Regular cardiac myocyte (primary cell): ENCODE data around the gene TRIM49D2. TPM values are rescaled to one million over a fixed set of nuclear protein-coding genes. Genes with fewer than 3 reads are reported as not detected.

Source experiments
- total RNA-seq: library from RNA; depleted of rRNA; stranded (reverse); fragments of >200 nt; gene quantifications from 2 replicates; pipeline ENCODE4 v1.2.3, GENCODE V29; 2014

The TRIM49D2 gene
- not detected in 2 replicates for total RNA-seq

GRCh38 chr11:89923764-89924163 lies at the start of gene TRIM49D2:
Gene TRIM49D2, plus strand, starts transcription at chr11:89924064. Its CDS starts 2,698 bp downstream, at chr11:89926762.

GRCh38 chr11:89922195-89922660 lies 1.6 kb upstream of the TRIM49D2 start, which contains the start of gene TRIM49D1:
Gene TRIM49D1, minus strand, starts transcription at chr11:89922245. Its CDS starts 4,535 bp downstream, at chr11:89917710.

GRCh38 chr11:89965737-89966136 lies 41.9 kb downstream of the TRIM49D2 start, which contains the start of gene TRIM64:
Gene TRIM64, plus strand, starts transcription at chr11:89966037. Its CDS starts 2,467 bp downstream, at chr11:89968504.

Other genes starting within 250 kb of the TRIM49D2 start
- not detected in 2 replicates for gene TRIM77, start 213.8 kb upstream of the TRIM49D2 start, total RNA-seq
- not detected in 2 replicates for gene TRIM49, start 115.5 kb upstream of the TRIM49D2 start, total RNA-seq
- gene TRIM64B, start 45.6 kb upstream of the TRIM49D2 start, total RNA-seq: not detected in 2 replicates
- gene TRIM49D1, start 1.8 kb upstream of the TRIM49D2 start, total RNA-seq: not detected in 2 replicates
- not detected in 2 replicates for gene TRIM64, start 42.0 kb downstream of the TRIM49D2 start, total RNA-seq
- gene TRIM49C, start 107.0 kb downstream of the TRIM49D2 start, total RNA-seq: not detected in 2 replicates
- gene UBTFL1, start 161.9 kb downstream of the TRIM49D2 start, total RNA-seq: not detected in 2 replicates
- gene NAALAD2, start 210.6 kb downstream of the TRIM49D2 start, total RNA-seq: 0.58 and 0.85 TPM in 2 replicates